IMR-90 (cell line): ENCODE data around the gene ARAP2. TPM values are rescaled to one million over a fixed set of nuclear protein-coding genes. Genes with fewer than 3 reads are reported as not detected.

ENCODE experiments used
- ATAC-seq: fragments of 200-7000 bp; cut with Tn5 transposase; 2 replicates; pipeline ENCODE4 v1.9.1; 2020; ENCODE audit warnings: low read depth, mild to moderate bottlenecking, moderate library complexity
- BruUV-seq: library from RNA; stranded (reverse); fragments of 400-500 nt; replicated peaks from 2 replicates; lab custom pipeline; 2021; lab: Mats Ljungman, UMichigan
- CTCF ChIA-PET: fragments of 300-600 bp; formaldehyde crosslinking; extraction: SDS; loops from one replicate; lab custom pipeline; 2021; ENCODE audit warnings: antibody characterized with exemption; lab: Yijun Ruan, JAX
- POLR2A ChIA-PET: fragments of 300-600 bp; sonication (Branson Sonifier 250); formaldehyde crosslinking; loops from one replicate; lab custom pipeline; 2022; ENCODE audit warnings: antibody characterized with exemption; ENCODE audit not compliant: unreplicated experiment; lab: Charles Lee
- DNase-seq: peaks from one replicate; pipeline ENCODE4 v3.0.0; 2013
- H2AFZ ChIP-seq: replicated peaks from 2 replicates; pipeline ENCODE3; 2013; ENCODE audit warnings: low read length, mild to moderate bottlenecking; ENCODE audit not compliant: poor library complexity
- H2AK5ac ChIP-seq: 2 replicates; pipeline ENCODE4 v1.6.1; 2013; ENCODE audit warnings: low read depth, low read length, inconsistent platforms
- H2AK9ac ChIP-seq: replicated peaks from 2 replicates; pipeline ENCODE3; 2013; ENCODE audit warnings: mild to moderate bottlenecking, low read depth, low read length, moderate library complexity; ENCODE audit not compliant: poor library complexity
- H2BK120ac ChIP-seq: 2 replicates; pipeline ENCODE4 v1.6.1; 2013; ENCODE audit warnings: low read depth, low read length, inconsistent platforms
- H2BK15ac ChIP-seq: 3 replicates; pipeline ENCODE4 v1.6.1; 2013; ENCODE audit warnings: low read depth, low read length, inconsistent platforms
- H2BK20ac ChIP-seq: 2 replicates; pipeline ENCODE4 v1.6.1; 2013; ENCODE audit warnings: low read depth, mild to moderate bottlenecking, inconsistent platforms, low read length, moderate library complexity
- H2BK5ac ChIP-seq: 2 replicates; pipeline ENCODE4 v1.6.1; 2013; ENCODE audit warnings: mild to moderate bottlenecking, low read depth, low read length, inconsistent platforms; ENCODE audit not compliant: poor library complexity, severe bottlenecking
- H3K14ac ChIP-seq: replicated peaks from 2 replicates; pipeline ENCODE4 v1.6.1; 2013; ENCODE audit warnings: low read depth, low read length, inconsistent platforms
- H3K18ac ChIP-seq: 2 replicates; pipeline ENCODE4 v1.6.1; 2013; ENCODE audit warnings: low read depth, low read length, control low read depth
- H3K23ac ChIP-seq: 2 replicates; pipeline ENCODE4 v1.6.1; 2013; ENCODE audit warnings: low read depth, low read length, inconsistent platforms
- H3K27ac ChIP-seq: 2 replicates; pipeline ENCODE4 v1.5.1; 2013; ENCODE audit warnings: mild to moderate bottlenecking, control low read depth, low read length; ENCODE audit not compliant: insufficient read depth
- H3K27me3 ChIP-seq: 2 replicates; pipeline ENCODE4 v1.6.1; 2013; ENCODE audit warnings: low read length; ENCODE audit not compliant: control insufficient read depth, insufficient read depth
- H3K36me3 ChIP-seq: 2 replicates; pipeline ENCODE4 v1.6.1; 2013; ENCODE audit warnings: low read length, mixed read lengths; ENCODE audit not compliant: control insufficient read depth, insufficient read depth
- H3K4ac ChIP-seq: 2 replicates; pipeline ENCODE4 v1.6.1; 2013; ENCODE audit warnings: low read depth, low read length, inconsistent platforms
- H3K4me1 ChIP-seq: 2 replicates; pipeline ENCODE4 v1.6.1; 2013; ENCODE audit warnings: low read length, mixed read lengths; ENCODE audit not compliant: control insufficient read depth, insufficient read depth
- H3K4me2 ChIP-seq: 2 replicates; pipeline ENCODE4 v1.6.1; 2013; ENCODE audit warnings: low read depth, mild to moderate bottlenecking, control low read depth, low read length, moderate library complexity
- H3K4me3 ChIP-seq: 2 replicates; pipeline ENCODE4 v1.5.1; 2013; ENCODE audit warnings: low read depth, mild to moderate bottlenecking, control low read depth, low read length, moderate library complexity; ENCODE audit not compliant: insufficient read depth
- H3K56ac ChIP-seq: 2 replicates; pipeline ENCODE4 v1.6.1; 2013; ENCODE audit warnings: low read length, inconsistent platforms; ENCODE audit not compliant: insufficient read depth; ENCODE audit errors: extremely low read depth
- H3K79me1 ChIP-seq, 2 experiments: 2 replicates each; pipeline ENCODE4 v1.6.1; 2013; ENCODE audit warnings: low read length in 2 of 2, inconsistent platforms in 1 of 2, low read depth in 1 of 2
- H3K9ac ChIP-seq: 2 replicates; pipeline ENCODE4 v1.6.1; 2013; ENCODE audit warnings: low read depth, low read length, control low read depth
- H3K9me1 ChIP-seq: 2 replicates; pipeline ENCODE4 v1.6.1; 2013; ENCODE audit warnings: low read length, inconsistent platforms; ENCODE audit not compliant: insufficient read depth
- H3K9me3 ChIP-seq: 2 replicates; pipeline ENCODE4 v1.6.1; 2013; ENCODE audit warnings: low read length; ENCODE audit not compliant: control insufficient read depth, insufficient read depth
- H4K20me1 ChIP-seq: 2 replicates; pipeline ENCODE4 v1.6.1; 2013; ENCODE audit warnings: low read length, inconsistent platforms; ENCODE audit not compliant: insufficient read depth
- H4K5ac ChIP-seq: 2 replicates; pipeline ENCODE4 v1.6.1; 2013; ENCODE audit warnings: mild to moderate bottlenecking, low read depth, low read length, control low read depth
- H4K8ac ChIP-seq, 2 experiments: 2 replicates each; pipeline ENCODE4 v1.6.1; 2013; ENCODE audit warnings: low read depth in 2 of 2, low read length in 2 of 2, control low read depth in 1 of 2, inconsistent platforms in 1 of 2
- H4K91ac ChIP-seq: 2 replicates; pipeline ENCODE4 v1.6.1; 2013; ENCODE audit warnings: low read depth, low read length, inconsistent platforms; ENCODE audit not compliant: insufficient read depth
- BHLHE40 ChIP-seq: fragments of 150-350 bp; IDR thresholded peaks from 2 replicates; pipeline ENCODE4 v1.6.1; 2016; ENCODE audit warnings: mild to moderate bottlenecking, low read depth, low read length
- CEBPB ChIP-seq: IDR thresholded peaks from 2 replicates; pipeline ENCODE4 v1.6.1; 2012; ENCODE audit warnings: low read depth, low read length, improper control_type of control experiment
- CHD1 ChIP-seq: IDR thresholded peaks from 2 replicates; pipeline ENCODE4 v1.6.1; 2012; ENCODE audit warnings: low read depth, low read length, improper control_type of control experiment
- ELK1 ChIP-seq: fragments of 150-350 bp; IDR thresholded peaks from 2 replicates; pipeline ENCODE4 v1.6.1; 2016; ENCODE audit warnings: low read depth, mild to moderate bottlenecking, low read length, moderate library complexity, borderline replicate concordance
- FOS ChIP-seq: fragments of 150-350 bp; IDR thresholded peaks from 2 replicates; pipeline ENCODE4 v1.6.1; 2016; ENCODE audit warnings: low read depth, low read length
- MAZ ChIP-seq: IDR thresholded peaks from 2 replicates; pipeline ENCODE4 v1.6.1; 2012; ENCODE audit warnings: low read depth, mild to moderate bottlenecking, low read length, improper control_type of control experiment, moderate library complexity, borderline replicate concordance
- MXI1 ChIP-seq: IDR thresholded peaks from 2 replicates; pipeline ENCODE4 v1.6.1; 2012; ENCODE audit warnings: low read depth, mild to moderate bottlenecking, low read length, moderate library complexity, borderline replicate concordance
- NFE2L2 ChIP-seq: fragments of 150-350 bp; IDR thresholded peaks from 2 replicates; pipeline ENCODE4 v1.6.1; 2016; ENCODE audit warnings: low read depth, mild to moderate bottlenecking, low read length
- RCOR1 ChIP-seq: IDR thresholded peaks from 2 replicates; pipeline ENCODE4 v1.6.1; 2012; ENCODE audit warnings: mild to moderate bottlenecking, low read length, improper control_type of control experiment; ENCODE audit not compliant: insufficient replicate concordance
- RFX5 ChIP-seq: IDR thresholded peaks from 2 replicates; pipeline ENCODE4 v1.8.0; 2012; ENCODE audit warnings: low read depth, mild to moderate bottlenecking, low read length, moderate library complexity
- SMC3 ChIP-seq: fragments of 150-350 bp; IDR thresholded peaks from 2 replicates; pipeline ENCODE4 v1.6.1; 2016; ENCODE audit warnings: low read depth, mild to moderate bottlenecking, antibody characterized with exemption, low read length, moderate library complexity
- USF2 ChIP-seq: fragments of 150-350 bp; IDR thresholded peaks from 2 replicates; pipeline ENCODE4 v1.6.1; 2017; ENCODE audit warnings: mild to moderate bottlenecking, antibody characterized with exemption, low read length, low read depth
- WGBS, 2 experiments: methylation state at CpG; one replicate each; pipeline versions ENCODE4 v1.1.5 to v1.1.7; 2013; ENCODE audit warnings: missing lambda C conversion rate in 2 of 2; ENCODE audit not compliant: insufficient read length in 1 of 2; ENCODE audit errors: extremely low coverage in 2 of 2; 5-methylcytosine and 5-hydroxymethylcytosine counted together
- dilution Hi-C: fragments of 300-500 bp; cut with HindIII; formaldehyde crosslinking; loops from one replicate; pipeline ENCODE4 v1.14.3; 2018; ENCODE audit warnings: low sequenced_read_pairs; ENCODE audit not compliant: unreplicated experiment
- in situ Hi-C: fragments of 300-500 bp; cut with MboI; formaldehyde crosslinking; loops from 3 replicates; pipeline ENCODE4 v1.14.3; 2019; ENCODE audit warnings: low sequenced_read_pairs, inconsistent platforms, mixed read lengths
- intact Hi-C: fragments of 100-400 bp; cut with micrococcal nuclease; formaldehyde crosslinking; loops from 2 replicates; pipeline ENCODE4 v1.10.0; 2022
- polyA plus RNA-seq, 3 experiments: library from polyadenylated mRNA; depleted of rRNA; stranded (reverse); fragments of >200 nt; gene quantifications; 2 replicates each; pipeline ENCODE4 v1.2.3, GENCODE V29; 2012; ENCODE audit warnings: low replicate concordance in 1 of 3
- total RNA-seq: library from RNA; depleted of rRNA; stranded (reverse); fragments of >200 nt; gene quantifications from 2 replicates; pipeline ENCODE4 v1.2.3, GENCODE V29; 2012

The ARAP2 gene
- total and polyA plus RNA-seq, 2 of the 4 experiments (the other 2 are of a cell fraction), result 0.32 to 1.8 TPM

GRCh38 chr4:36020351-36020750 lies 224.0 kb downstream of the ARAP2 start:
- no peaks in the 10 kb centered on the region for H3K79me1 ChIP-seq
- 20% methylated on average over 1 of the region's 3 CpGs; no CpG with 5 or more reads in 1 of the 2 experiments for WGBS, 2 experiments
- no peaks in the 10 kb centered on the region for H3K9me1 ChIP-seq
- no peaks in the 10 kb centered on the region for H3K4me1 ChIP-seq
- no peak overlapping the region for H2BK5ac ChIP-seq
- no peak overlapping the region for H2AFZ ChIP-seq
- no peak overlapping the region for H4K8ac ChIP-seq
- no peak overlapping the region for H4K91ac ChIP-seq
- ATAC-seq (no peak), DNase-seq (no peak)
- no peak overlapping the region for H3K4me3 ChIP-seq
- H3K9me3 ChIP-seq, result peaks cover 4% of the 10 kb centered on the region; the same call in 1 of the 2 replicates
- in situ Hi-C loops, result no loop called here
- no peak overlapping the region for H4K5ac ChIP-seq
- no peak overlapping the region for H2BK120ac ChIP-seq
- H3K18ac ChIP-seq, result no peak overlapping the region
- no peak overlapping the region for H3K4me2 ChIP-seq
- no peak overlapping the region for H3K9ac ChIP-seq
- no TSS peak for BruUV-seq
- ChIA-PET CTCF (no interaction called here), POLR2A (no interaction called here)
- intact Hi-C loops, result no loop called here
- H3K56ac ChIP-seq, result no peak overlapping the region
- no peak overlapping the region for H2BK15ac ChIP-seq
- no peak overlapping the region for H2AK9ac ChIP-seq
- H3K4ac ChIP-seq, result no peak overlapping the region
- dilution Hi-C loops, result no loop called here
- H2BK20ac ChIP-seq, result no peak overlapping the region
- H3K36me3 ChIP-seq, result no peaks in the 10 kb centered on the region
- TF ChIP-seq FOS (no peak), BHLHE40 (no peak), ELK1 (no peak), NFE2L2 (no peak), SMC3 (no peak), MXI1 (no peak), CEBPB (no peak), RFX5 (no peak), CHD1 (no peak), MAZ (no peak), RCOR1 (no peak), USF2 (no peak)
- no peak overlapping the region for H3K14ac ChIP-seq
- no peaks in the 10 kb centered on the region for H4K20me1 ChIP-seq
- H3K27me3 ChIP-seq, result no peaks in the 10 kb centered on the region
- no peak overlapping the region for H3K27ac ChIP-seq
- no peak overlapping the region for H2AK5ac ChIP-seq
- H3K23ac ChIP-seq, result no peak overlapping the region
